CD14-positive monocyte (primary cell): ENCODE data around the gene PDE4D. TPM values are rescaled to one million over a fixed set of nuclear protein-coding genes. Genes with fewer than 3 reads are reported as not detected.
A peak's percentile ranks its signal among the peaks of the same experiment; 100 is the strongest.

Source experiments
- DNase-seq, 3 donors: peaks; one replicate each; pipeline ENCODE4 v3.0.0-alpha.2; 2011 to 2022
- H2AFZ ChIP-seq: 2 replicates; pipeline ENCODE4 v1.6.0; 2012; ENCODE audit warnings: mild to moderate bottlenecking, low read depth, low read length, inconsistent platforms; ENCODE audit not compliant: insufficient read depth, poor library complexity, severe bottlenecking
- H3K27ac ChIP-seq, 2 donors: 1 replicate in 1 of 2; 2 replicates in 1 of 2; pipeline ENCODE4 v1.5.1; 2012 to 2013; ENCODE audit warnings: low read length in 2 of 2, control low read depth in 1 of 2, inconsistent platforms in 1 of 2, low read depth in 1 of 2, mild to moderate bottlenecking in 1 of 2
- H3K27me3 ChIP-seq, 2 donors: one replicate each; pipeline versions ENCODE4 v1.6.0 to v1.6.1; 2011 to 2013; ENCODE audit warnings: low read length in 2 of 2; ENCODE audit not compliant: control insufficient read depth in 2 of 2, insufficient read depth in 2 of 2
- H3K36me3 ChIP-seq, 2 donors: replicated peaks in 1 of 2; 1 replicate in 1 of 2; 2 replicates in 1 of 2; pipeline versions ENCODE4 v1.5.1 to v1.6.1; 2012 to 2013; ENCODE audit warnings: low read length in 2 of 2, control low read depth in 1 of 2, inconsistent platforms in 1 of 2, mild to moderate bottlenecking in 1 of 2; ENCODE audit not compliant: insufficient read depth in 2 of 2, control insufficient read depth in 1 of 2
- H3K4me1 ChIP-seq, 2 donors: 1 replicate in 1 of 2; 2 replicates in 1 of 2; pipeline versions ENCODE4 v1.5.1 to v1.6.1; 2012 to 2013; ENCODE audit warnings: low read length in 2 of 2, control low read depth in 1 of 2, inconsistent platforms in 1 of 2, mild to moderate bottlenecking in 1 of 2, moderate library complexity in 1 of 2; ENCODE audit not compliant: insufficient read depth in 2 of 2, control insufficient read depth in 1 of 2
- H3K4me2 ChIP-seq: replicated peaks from 2 replicates; pipeline ENCODE3; 2012; ENCODE audit warnings: low read length, moderate library complexity, mild to moderate bottlenecking; ENCODE audit not compliant: poor library complexity, severe bottlenecking; ENCODE audit errors: extremely low read depth
- H3K4me3 ChIP-seq, 3 experiments: fragments of 200-600 bp in 1 of 3; sonication (generic) in 1 of 3; replicated peaks in 1 of 3; 1 replicate in 2 of 3; 2 replicates in 1 of 3; pipeline ENCODE4 v1.5.1; 2011 to 2013; ENCODE audit warnings: low read length in 3 of 3, mild to moderate bottlenecking in 3 of 3, control low read depth in 2 of 3, low read depth in 2 of 3, inconsistent platforms in 1 of 3, moderate library complexity in 1 of 3
- H3K79me2 ChIP-seq: 2 replicates; pipeline ENCODE4 v1.6.0; 2012; ENCODE audit warnings: mild to moderate bottlenecking, control low read depth, inconsistent platforms, low read length, moderate library complexity; ENCODE audit not compliant: insufficient read depth
- H3K9ac ChIP-seq: 2 replicates; pipeline ENCODE4 v1.6.0; 2017; ENCODE audit warnings: low read length, mild to moderate bottlenecking; ENCODE audit not compliant: insufficient read depth, poor library complexity, severe bottlenecking
- H3K9me3 ChIP-seq, 2 donors: replicated peaks in 1 of 2; 1 replicate in 1 of 2; 2 replicates in 1 of 2; pipeline versions ENCODE4 v1.5.1 to v1.6.1; 2012 to 2013; ENCODE audit warnings: low read length in 2 of 2, control low read depth in 1 of 2; ENCODE audit not compliant: control insufficient read depth in 1 of 2, insufficient read depth in 1 of 2
- H4K20me1 ChIP-seq: 2 replicates; pipeline ENCODE4 v1.6.0; 2012; ENCODE audit warnings: mild to moderate bottlenecking, low read length, control low read depth, moderate library complexity; ENCODE audit not compliant: insufficient read depth
- H3K27ac Mint-ChIP-seq, 7 donors: one replicate each; pipeline ENCODE4 v1.8.0; 2020; ENCODE audit warnings: mild to moderate bottlenecking in 7 of 7, mixed read lengths in 7 of 7, moderate library complexity in 6 of 7, inconsistent platforms in 2 of 7
- H3K27me3 Mint-ChIP-seq, 3 donors: one replicate each; pipeline ENCODE4 v1.8.0; 2021 to 2022; ENCODE audit warnings: low read depth in 3 of 3, mild to moderate bottlenecking in 3 of 3, mixed read lengths in 3 of 3, moderate library complexity in 3 of 3, inconsistent platforms in 1 of 3
- H3K36me3 Mint-ChIP-seq, 2 donors: one replicate each; pipeline ENCODE4 v1.8.0; 2020; ENCODE audit warnings: mixed read lengths in 2 of 2, inconsistent platforms in 1 of 2, mild to moderate bottlenecking in 1 of 2
- H3K4me1 Mint-ChIP-seq: one replicate; pipeline ENCODE4 v1.8.0; 2020; ENCODE audit warnings: mild to moderate bottlenecking, mixed read lengths
- H3K4me3 Mint-ChIP-seq, 2 donors: one replicate each; pipeline ENCODE4 v1.8.0; 2020; ENCODE audit warnings: mild to moderate bottlenecking in 2 of 2, mixed read lengths in 2 of 2, moderate library complexity in 1 of 2
- H3K9me3 Mint-ChIP-seq, 7 donors: one replicate each; pipeline ENCODE4 v1.8.0; 2020 to 2022; ENCODE audit warnings: mixed read lengths in 7 of 7, mild to moderate bottlenecking in 6 of 7, moderate library complexity in 6 of 7, inconsistent platforms in 2 of 7
- CTCF ChIP-seq: fragments of 200-600 bp; IDR thresholded peaks from one replicate; pipeline ENCODE4 v1.8.0; 2022; ENCODE audit warnings: antibody characterized with exemption, mild to moderate bottlenecking
- WGBS: methylation state at CpG from one replicate; pipeline ENCODE4 v1.1.5; 2013; ENCODE audit warnings: missing lambda C conversion rate; ENCODE audit not compliant: insufficient coverage; 5-methylcytosine and 5-hydroxymethylcytosine counted together
- intact Hi-C, 2 donors: fragments of 100-400 bp; cut with micrococcal nuclease; formaldehyde crosslinking; loops; one replicate each; pipeline versions ENCODE4 v1.15.0 to v1.15.1; 2023
- polyA plus RNA-seq, 3 donors: library from polyadenylated mRNA; depleted of rRNA in 1 of 3; unstranded in 2 of 3; stranded (reverse) in 1 of 3; fragments of 300-500 nt in 2 of 3; fragments of >200 nt in 1 of 3; fragmentation: Illumina TruSeq in 2 of 3; gene quantifications; 1 replicate in 2 of 3; 2 replicates in 1 of 3; pipeline ENCODE4 v1.2.3, GENCODE V29; 2012 to 2021

PDE4D gene
- polyA plus RNA-seq, 3 donors = 1.9 to 3.4 (median 2.8) TPM

DNA sequence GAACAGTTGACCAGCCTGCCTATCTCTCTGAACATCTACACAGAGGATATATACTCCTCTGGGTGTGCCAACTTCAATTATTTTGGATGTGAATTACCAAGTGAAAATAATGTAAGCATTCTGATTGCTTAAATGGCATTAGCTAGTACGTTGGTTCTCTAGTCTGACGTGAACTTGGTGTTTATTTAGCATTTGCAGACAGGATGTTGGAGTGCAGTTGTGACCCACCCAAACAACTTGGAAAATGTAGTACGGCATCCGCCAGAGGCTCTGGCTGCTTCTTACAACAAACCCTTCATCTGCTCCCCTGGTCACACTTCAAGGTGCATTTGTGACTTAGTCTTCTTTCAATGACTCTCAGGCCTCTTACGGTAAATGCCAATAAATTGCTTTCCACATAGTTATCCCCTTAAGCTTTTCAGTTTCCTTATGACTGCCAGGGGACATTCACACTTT, 616.6 kb downstream of the PDE4D start:
- no peak overlapping the region for H3K27ac Mint-ChIP-seq
- Histone ChIP-seq H3K4me1 (peaks cover 0 to 9% of the 10 kb centered on the region in 2 donors), H2AFZ (no peak overlapping the region), H4K20me1 (no peaks in the 10 kb centered on the region), H3K9me3 (no peaks in the 10 kb centered on the region), H3K27ac (no peak overlapping the region), H3K9ac (no peak overlapping the region), H3K4me2 (no peak overlapping the region), H3K4me3 (no peak overlapping the region), H3K36me3 (no peaks in the 10 kb centered on the region), H3K27me3 (no peaks in the 10 kb centered on the region), H3K79me2 (no peaks in the 10 kb centered on the region)
- intact Hi-C loops = no loop called here
- no peak for DNase-seq
- H3K4me3 Mint-ChIP-seq = no peak overlapping the region
- peaks cover 0 to 7% (median 0%) of the 10 kb centered on the region in 3 donors for H3K27me3 Mint-ChIP-seq
- TF ChIP-seq CTCF = no peak
- 93% methylated on average over 3 of the region's 5 CpGs for WGBS
- no peaks in the 10 kb centered on the region for H3K9me3 Mint-ChIP-seq
- H3K36me3 Mint-ChIP-seq = no peaks in the 10 kb centered on the region
- peaks cover 13% of the 10 kb centered on the region for H3K4me1 Mint-ChIP-seq

GRCh38 chr5:59276325-59276675, 617.2 kb downstream of the PDE4D start:
- no peak for TF ChIP-seq CTCF
- peaks cover 0 to 9% of the 10 kb centered on the region in 2 donors for H3K4me1 ChIP-seq
- H2AFZ ChIP-seq = peak overlapping the region; percentile 44
- intact Hi-C loops = no loop called here
- no CpG with 5 or more reads among the region's 2 CpGs for WGBS
- H3K79me2 ChIP-seq = no peaks in the 10 kb centered on the region
- Mint-ChIP-seq H3K36me3 (no peaks in the 10 kb centered on the region), H3K9me3 (no peaks in the 10 kb centered on the region), H3K27me3 (peaks cover 0 to 7% (median 0%) of the 10 kb centered on the region in 3 donors), H3K4me3 (no peak overlapping the region), H3K27ac (no peak overlapping the region), H3K4me1 (peaks cover 13% of the 10 kb centered on the region)
- DNase-seq = no peak
- H3K9me3 ChIP-seq = no peaks in the 10 kb centered on the region
- H3K36me3 ChIP-seq = no peaks in the 10 kb centered on the region
- no peak overlapping the region for H3K4me3 ChIP-seq
- no peaks in the 10 kb centered on the region for H4K20me1 ChIP-seq
- H3K9ac ChIP-seq = no peak overlapping the region
- H3K4me2 ChIP-seq = no peak overlapping the region
- no peaks in the 10 kb centered on the region for H3K27me3 ChIP-seq
- no peak overlapping the region for H3K27ac ChIP-seq
